ENCODE measurements around the gene CUX1. TPM values are rescaled to one million over a fixed set of nuclear protein-coding genes. Genes with fewer than 3 reads are reported as not detected.

Gene CUX1
- total and polyA plus RNA-seq, 2 of the 13 experiments (the other 11 are each of a cell fraction or from before 2014, with no cell fraction given), result 13.7 to 14.9 TPM

- TF ChIP-seq ZNF503 (CRISPR knock-in tag; IDR thresholded peaks at IDR 0.05), result peak; percentile 89
- peak; percentile 77; the same call in 1 of the 2 replicates for TF ChIP-seq THRA (CRISPR knock-in tag; IDR thresholded peaks at IDR 0.05; ENCODE audit: borderline replicate concordance)
- peak; percentile 86; the same call in 1 of the 2 replicates for TF ChIP-seq HINFP (CRISPR knock-in tag; IDR thresholded peaks at IDR 0.05; ENCODE audit: low read depth)
- TF ChIP-seq NR2F6 (IDR thresholded peaks at IDR 0.05), result peak; percentile 79
- peak; percentile 92 for TF ChIP-seq NR2F6 (CRISPR knock-in tag; IDR thresholded peaks at IDR 0.05)
- TF ChIP-seq HMGXB4 (CRISPR knock-in tag; IDR thresholded peaks at IDR 0.05; ENCODE audit: borderline replicate concordance in 1 of 2, low read depth in 1 of 2), result peak in 1 of 2 experiments; percentile 42; a peak in 2 of 4 replicates
- no peak for TF ChIP-seq POLR2G (IDR thresholded peaks at IDR 0.05; ENCODE audit: low read depth, low read length)
- peak; percentile 60 for TF ChIP-seq ZNF652 (CRISPR knock-in tag; IDR thresholded peaks at IDR 0.05; ENCODE audit: borderline replicate concordance, low read depth)
- TF ChIP-seq ZNF747 (CRISPR knock-in tag; IDR thresholded peaks at IDR 0.05; ENCODE audit: borderline replicate concordance), result 0 out of 2 replicates have a peak, but pooled peaks have one; percentile 78
- peak; percentile 100 for TF ChIP-seq ZBTB38 (CRISPR knock-in tag; IDR thresholded peaks at IDR 0.05)
- no peak for TF ChIP-seq USF2 (IDR thresholded peaks at IDR 0.05; ENCODE audit: low read depth, low read length)
- no peak for TF ChIP-seq USF2 (CRISPR knock-in tag; IDR thresholded peaks at IDR 0.05; ENCODE audit: borderline replicate concordance)
- no peak for TF ChIP-seq RNF219 (CRISPR knock-in tag; IDR thresholded peaks at IDR 0.05)
- TF ChIP-seq ZMAT5 (CRISPR knock-in tag; IDR thresholded peaks at IDR 0.05; ENCODE audit: borderline replicate concordance, low read depth), result no peak
- no peak for TF ChIP-seq E2F5 (CRISPR knock-in tag; conservative IDR thresholded peaks at IDR 0.05)
These were observed 440.8 kb downstream of the CUX1 start (continued) for GRCh38 chr7:102258073-102258748.
